SJSA1 (cell line): ENCODE results near the gene XKR7. TPM values are rescaled to one million over a fixed set of nuclear protein-coding genes. Genes with fewer than 3 reads are reported as not detected.
"Not testable (repeated sequence)": the region's sequence is repeated elsewhere in the genome, so short reads cannot be mapped to it uniquely, and the experiment has no call there.

Source experiments
- DNase-seq, 2 experiments: peaks; one replicate each; pipeline ENCODE4 v3.0.0-alpha.2; 2015 to 2020; ENCODE audit warnings: low spot score in 2 of 2, low read depth in 1 of 2
- H3K27ac ChIP-seq: fragments of 250-450 bp; sonication (Bioruptor Pico); 2 replicates; pipeline ENCODE4 v1.5.1; 2020; ENCODE audit warnings: mild to moderate bottlenecking, moderate library complexity
- H3K27me3 ChIP-seq: fragments of 250-450 bp; sonication (Bioruptor Pico); replicated peaks from 2 replicates; pipeline ENCODE4 v1.5.1; 2020; ENCODE audit warnings: mild to moderate bottlenecking, moderate library complexity
- H3K36me3 ChIP-seq: fragments of 250-450 bp; sonication (Bioruptor Pico); 2 replicates; pipeline ENCODE4 v1.5.1; 2020; ENCODE audit warnings: mild to moderate bottlenecking
- H3K4me1 ChIP-seq: fragments of 250-450 bp; sonication (Bioruptor Pico); replicated peaks from 2 replicates; pipeline ENCODE4 v1.6.1; 2021; ENCODE audit warnings: mild to moderate bottlenecking
- H3K4me3 ChIP-seq: fragments of 250-450 bp; sonication (Bioruptor Pico); 2 replicates; pipeline ENCODE4 v1.5.1; 2020; ENCODE audit warnings: mild to moderate bottlenecking
- H3K9me3 ChIP-seq: fragments of 250-450 bp; sonication (Bioruptor Pico); replicated peaks from 2 replicates; pipeline ENCODE4 v1.5.1; 2020; ENCODE audit warnings: mild to moderate bottlenecking
- total RNA-seq: library from RNA; depleted of rRNA; stranded (reverse); fragments of >200 nt; shearing (Covaris generic); gene quantifications from 2 replicates; pipeline ENCODE4 v1.2.3, GENCODE V29; 2014

XKR7 gene
- total RNA-seq, 1 experiment from 2014 or later, result not detected

DNA sequence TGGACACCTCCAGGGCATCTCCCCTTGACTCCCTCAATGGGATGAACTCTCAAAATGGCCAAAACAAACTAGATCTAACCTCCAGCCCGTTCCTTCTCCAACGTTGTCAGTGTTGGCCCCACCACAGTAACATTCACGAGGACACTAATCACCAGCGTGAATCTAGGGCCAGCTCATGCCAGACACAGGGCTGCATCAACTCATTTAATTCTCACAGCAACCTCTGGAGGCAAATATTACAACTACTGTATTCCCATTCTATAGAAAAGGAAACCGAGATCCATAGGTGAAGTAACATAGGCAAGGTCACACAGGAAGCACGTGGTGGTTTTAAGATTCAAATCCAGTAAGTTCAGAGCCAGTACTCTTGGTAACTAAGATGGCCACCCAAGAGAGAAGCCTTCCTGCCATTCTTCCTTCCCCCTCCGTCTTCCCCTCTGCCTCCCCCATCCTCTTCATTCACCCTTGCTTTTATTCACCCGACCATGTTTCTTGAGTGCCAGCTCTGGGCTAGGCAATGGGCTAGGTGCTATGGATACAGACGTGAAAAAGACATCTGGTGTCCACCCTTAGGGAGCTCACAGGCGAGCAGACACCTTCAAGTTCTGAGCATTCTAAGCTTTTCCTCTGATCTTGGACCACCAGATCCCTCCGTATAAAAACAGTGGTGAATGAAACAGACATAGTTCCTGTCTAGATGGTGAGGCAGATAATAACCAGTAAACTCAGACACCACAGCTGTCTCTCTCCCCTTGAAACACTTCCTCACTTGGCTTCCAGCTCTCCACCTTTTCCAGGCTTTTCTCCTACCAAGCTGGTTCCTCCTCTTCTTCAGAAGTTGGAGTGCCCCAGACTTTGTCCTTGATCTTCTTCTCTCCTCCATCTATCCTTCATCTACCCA, 51.9 kb downstream of the XKR7 start:
- H3K4me3 ChIP-seq, result no peak overlapping the region
- no peaks in the 10 kb centered on the region for H3K36me3 ChIP-seq
- H3K4me1 ChIP-seq, result peaks cover 13% of the 10 kb centered on the region
- no peaks in the 10 kb centered on the region; the same call in 1 of the 2 replicates for H3K9me3 ChIP-seq
- peaks cover 33% of the 10 kb centered on the region for H3K27me3 ChIP-seq
- H3K27ac ChIP-seq, result no peak overlapping the region
- DNase-seq, result no peak

DNA sequence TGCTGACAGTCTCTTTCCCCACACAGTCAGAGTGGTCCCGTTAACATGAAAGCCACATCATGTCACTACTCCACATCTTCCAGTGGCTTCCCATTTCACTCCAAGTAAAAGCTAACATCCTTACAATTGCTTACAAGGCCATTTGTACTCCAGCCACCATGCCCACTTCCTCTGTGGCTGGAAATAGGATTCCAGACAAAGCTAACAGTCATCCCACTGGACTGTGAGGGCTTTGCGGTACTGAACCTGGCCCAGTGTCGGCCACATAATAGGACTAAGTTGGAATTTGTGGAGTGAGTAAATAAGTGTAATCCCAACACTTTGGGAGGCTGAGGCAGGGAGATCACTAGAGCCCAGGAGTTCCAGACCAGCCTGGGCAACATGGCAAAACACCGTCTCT, 53.1 kb downstream of the XKR7 start:
- no peak for DNase-seq
- Histone ChIP-seq H3K36me3 (no peaks in the 10 kb centered on the region), H3K4me1 (peaks cover 13% of the 10 kb centered on the region), H3K27ac (no peak overlapping the region), H3K9me3 (no peaks in the 10 kb centered on the region; the same call in 1 of the 2 replicates), H3K27me3 (peaks cover 31% of the 10 kb centered on the region), H3K4me3 (no peak overlapping the region)

DNA sequence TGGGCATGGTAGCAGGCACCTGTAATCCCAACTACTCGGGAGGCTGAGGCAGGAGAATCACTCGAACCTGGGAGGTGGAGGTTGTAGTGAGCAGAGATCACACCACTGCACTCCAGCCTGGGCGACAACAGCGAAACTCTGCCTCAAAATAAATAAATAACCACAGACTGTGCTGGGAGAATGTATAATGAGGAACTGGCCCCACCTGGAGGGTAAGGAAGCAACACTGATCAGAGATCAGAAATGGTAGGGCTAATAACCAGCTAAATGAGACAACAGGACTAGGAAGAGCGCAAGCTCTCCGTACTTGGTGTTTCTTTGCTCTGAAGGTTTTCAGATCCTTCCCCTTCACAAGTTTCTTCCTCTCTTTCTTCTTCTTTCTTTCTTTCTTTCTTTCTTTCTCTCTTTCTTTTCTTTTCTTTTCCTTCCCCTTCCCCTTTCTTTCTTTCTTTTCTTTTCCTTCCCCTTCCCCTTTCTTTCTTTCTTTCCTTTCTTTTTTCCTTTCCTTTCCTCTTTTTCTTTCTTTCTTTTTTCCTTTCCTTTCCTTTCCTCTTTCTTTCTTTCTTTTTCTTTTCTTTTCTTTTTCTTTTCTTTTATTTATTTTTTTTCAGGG, 56.8 kb downstream of the XKR7 start:
- no peak for DNase-seq

DNA sequence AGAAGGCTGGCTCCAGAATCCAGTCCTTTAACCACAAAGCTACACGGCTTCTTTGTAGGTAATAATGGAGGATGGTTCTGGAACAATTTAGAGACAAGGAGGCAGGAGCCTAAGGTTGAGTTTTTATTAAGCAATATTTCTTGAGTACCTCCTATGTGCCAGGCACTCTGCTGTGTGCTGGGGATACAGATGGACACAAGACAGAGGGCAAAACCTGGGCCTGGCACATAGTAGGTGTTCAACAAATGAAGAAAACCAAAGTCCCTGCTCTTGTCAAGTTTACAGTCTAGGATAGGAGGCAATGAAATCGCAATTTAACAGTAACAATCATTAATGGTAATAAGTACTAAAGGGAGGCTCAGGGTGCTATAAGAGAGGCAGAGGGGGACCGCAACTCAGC, 59.7 kb downstream of the XKR7 start:
- no peaks in the 10 kb centered on the region; the same call in 1 of the 2 replicates for H3K27me3 ChIP-seq
- no peak for DNase-seq

More for the DNA sequence above, 56.8 kb downstream of the XKR7 start:
- H3K4me3 ChIP-seq, result no peak overlapping the region
- no peaks in the 10 kb centered on the region for H3K4me1 ChIP-seq
- H3K9me3 ChIP-seq, result no peaks in the 10 kb centered on the region
- H3K36me3 ChIP-seq, result no peaks in the 10 kb centered on the region
- H3K27me3 ChIP-seq, result peaks cover 15% of the 10 kb centered on the region
- H3K27ac ChIP-seq, result no peak overlapping the region

DNA sequence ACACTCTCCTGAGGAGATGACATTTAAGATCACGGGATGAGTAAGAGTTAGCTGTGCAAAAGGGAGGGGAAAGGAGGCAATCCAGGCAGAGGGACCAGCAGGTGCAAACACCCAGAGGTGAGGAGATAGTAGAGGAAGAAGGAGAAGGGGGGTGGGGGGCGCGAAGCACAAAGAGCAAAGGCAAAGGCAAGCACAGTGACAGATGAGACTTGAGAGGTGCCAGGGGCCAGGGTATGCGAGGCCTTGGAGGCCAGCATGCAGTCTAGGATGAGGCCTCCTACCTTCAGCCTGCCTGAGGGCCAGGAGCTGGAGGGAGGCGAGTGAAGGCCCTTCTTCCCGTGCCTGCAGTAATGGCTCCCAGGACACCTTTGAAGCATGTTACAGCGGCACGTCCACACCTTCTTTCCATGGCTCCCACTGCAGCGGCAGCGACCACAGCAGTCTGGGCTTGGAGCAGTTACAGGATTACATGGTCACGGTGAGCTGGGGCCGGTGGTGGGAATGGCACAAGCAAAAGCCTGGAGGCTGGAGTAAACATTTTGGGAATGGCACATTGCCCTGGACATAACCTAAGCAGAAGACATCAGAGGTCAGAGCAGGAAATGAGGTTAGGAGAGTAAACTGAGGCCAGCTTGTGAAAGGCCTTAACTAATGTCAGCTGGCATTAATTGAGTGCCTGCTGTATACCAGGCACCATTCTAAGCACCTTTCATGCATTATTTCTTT, 60.9 kb downstream of the XKR7 start:
- Histone ChIP-seq H3K36me3 (no peaks in the 10 kb centered on the region), H3K27me3 (peaks cover 7% of the 10 kb centered on the region), H3K4me3 (no peak overlapping the region), H3K27ac (no peak overlapping the region), H3K9me3 (no peaks in the 10 kb centered on the region), H3K4me1 (peaks cover 5% of the 10 kb centered on the region)
- no peak for DNase-seq

More for the DNA sequence above, 59.7 kb downstream of the XKR7 start:
- Histone ChIP-seq H3K9me3 (no peaks in the 10 kb centered on the region), H3K4me1 (peaks cover 5% of the 10 kb centered on the region), H3K27ac (no peak overlapping the region), H3K36me3 (no peaks in the 10 kb centered on the region), H3K4me3 (no peak overlapping the region)

DNA sequence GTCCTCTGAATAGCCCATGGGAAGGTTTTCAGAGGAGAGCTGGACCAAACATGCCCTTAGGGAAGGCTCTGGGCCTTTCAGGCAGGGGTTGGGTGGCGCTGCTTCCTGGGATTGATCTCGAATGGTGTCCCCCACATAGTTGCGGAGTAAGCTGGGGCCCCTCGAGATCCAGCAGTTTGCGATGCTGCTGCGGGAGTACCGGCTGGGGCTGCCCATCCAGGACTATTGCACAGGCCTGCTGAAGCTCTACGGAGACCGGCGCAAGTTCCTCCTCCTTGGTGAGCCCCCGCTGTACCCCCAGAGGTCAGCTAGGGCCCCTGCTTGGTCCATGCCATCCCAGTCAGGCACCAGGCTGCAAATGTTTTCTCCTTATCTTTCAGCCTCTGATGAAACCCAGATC, 61.6 kb downstream of the XKR7 start:
- no peak overlapping the region for H3K4me3 ChIP-seq
- H3K4me1 ChIP-seq, result peaks cover 5% of the 10 kb centered on the region
- H3K36me3 ChIP-seq, result no peaks in the 10 kb centered on the region
- no peak overlapping the region for H3K27ac ChIP-seq
- peaks cover 15% of the 10 kb centered on the region for H3K27me3 ChIP-seq
- no peak for DNase-seq
- no peaks in the 10 kb centered on the region for H3K9me3 ChIP-seq

DNA sequence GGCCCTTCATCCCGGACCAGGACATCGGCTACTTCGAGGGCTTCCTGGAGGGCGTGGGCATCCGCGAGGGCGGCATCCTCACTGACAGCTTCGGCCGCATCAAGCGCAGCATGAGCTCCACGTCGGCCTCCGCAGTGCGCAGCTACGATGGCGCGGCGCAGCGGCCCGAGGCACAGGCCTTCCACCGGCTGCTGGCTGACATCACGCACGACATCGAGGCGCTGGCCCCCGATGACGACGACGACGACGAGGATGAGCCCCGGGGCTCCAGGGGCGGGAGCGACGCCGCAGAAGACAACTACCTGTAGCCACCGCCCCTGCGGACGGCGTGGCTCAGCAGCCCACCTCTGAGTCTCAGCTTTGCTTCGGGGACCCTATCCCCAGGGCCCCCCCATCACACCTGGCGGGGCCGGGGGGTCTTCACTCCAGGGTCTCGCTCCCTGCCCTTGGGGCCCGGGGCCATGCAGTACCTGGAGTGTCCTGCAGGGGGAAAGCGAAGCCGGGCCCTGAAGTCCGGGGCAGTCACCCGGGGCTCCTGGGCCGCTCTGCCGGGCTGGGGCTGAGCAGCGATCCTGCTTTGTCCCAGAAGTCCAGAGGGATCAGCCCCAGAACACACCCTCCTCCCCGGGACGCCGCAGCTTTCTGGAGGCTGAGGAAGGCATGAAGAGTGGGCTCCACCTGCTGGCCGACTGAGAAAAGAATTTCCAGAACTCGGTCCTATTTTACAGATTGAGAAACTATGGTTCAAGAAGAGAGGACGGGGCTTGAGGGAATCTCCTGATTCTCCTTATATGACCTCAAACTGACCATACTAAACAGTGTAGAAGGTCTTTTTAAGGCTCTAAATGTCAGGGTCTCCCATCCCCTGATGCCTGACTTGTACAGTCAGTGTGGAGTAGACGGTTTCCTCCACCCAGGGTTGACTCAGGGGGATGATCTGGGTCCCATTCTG, 63.3 kb downstream of the XKR7 start:
- H3K27ac ChIP-seq, result no peak overlapping the region
- no peak overlapping the region for H3K4me3 ChIP-seq
- peaks cover 5% of the 10 kb centered on the region for H3K4me1 ChIP-seq
- DNase-seq, result peak; percentile 71 to 93
- H3K27me3 ChIP-seq, result peaks cover 16% of the 10 kb centered on the region
- no peaks in the 10 kb centered on the region for H3K9me3 ChIP-seq
- H3K36me3 ChIP-seq, result no peaks in the 10 kb centered on the region

DNA sequence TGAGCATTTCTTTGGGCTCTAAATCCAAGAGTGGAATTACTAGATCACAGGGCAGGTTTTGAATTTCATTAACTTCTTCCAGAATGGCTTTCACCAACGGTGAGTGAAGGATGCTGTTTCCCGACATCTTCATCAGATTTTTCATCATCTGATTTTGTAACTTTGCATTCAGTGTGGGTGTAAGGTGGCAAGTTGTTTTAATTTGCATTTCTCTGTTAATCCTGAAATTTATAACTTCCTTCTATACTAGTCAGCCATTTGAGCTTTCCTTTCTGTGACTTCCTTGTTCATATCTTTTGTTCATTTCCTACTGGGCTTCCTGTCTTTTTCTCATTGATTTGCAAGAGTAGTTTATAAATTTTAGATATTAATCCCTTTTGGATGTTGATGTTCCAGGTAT, 65.4 kb downstream of the XKR7 start:
- Histone ChIP-seq H3K4me1 (peaks cover 5% of the 10 kb centered on the region), H3K4me3 (no peak overlapping the region), H3K27me3 (peaks cover 16% of the 10 kb centered on the region), H3K27ac (no peak overlapping the region), H3K36me3 (no peaks in the 10 kb centered on the region), H3K9me3 (no peaks in the 10 kb centered on the region)
- DNase-seq, result no peak

DNA sequence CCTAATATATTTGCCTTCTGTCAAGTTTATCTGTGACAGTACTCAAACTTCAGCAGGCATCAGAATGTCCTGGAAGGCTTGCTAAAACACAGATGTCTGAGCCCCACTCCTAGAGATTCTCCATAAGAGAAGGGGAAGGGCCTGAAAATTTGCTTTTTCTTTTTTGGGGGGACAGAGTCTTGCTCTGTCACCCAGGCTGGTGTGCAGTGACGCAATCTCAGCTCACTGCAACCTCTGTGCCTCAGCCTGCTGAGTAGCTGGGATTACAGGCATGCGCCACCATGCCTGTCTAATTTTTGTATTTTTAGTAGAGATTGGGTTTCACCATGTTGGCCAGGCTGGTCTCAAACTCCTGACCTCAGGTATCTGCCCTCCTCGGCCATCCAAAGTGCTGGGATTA, 65.8 kb downstream of the XKR7 start:
- H3K4me1 ChIP-seq, DNase-seq, H3K27ac ChIP-seq, H3K4me3 ChIP-seq, H3K36me3 ChIP-seq, H3K9me3 ChIP-seq: not testable (repeated sequence)
- peaks cover 16% of the 10 kb centered on the region for H3K27me3 ChIP-seq

DNA sequence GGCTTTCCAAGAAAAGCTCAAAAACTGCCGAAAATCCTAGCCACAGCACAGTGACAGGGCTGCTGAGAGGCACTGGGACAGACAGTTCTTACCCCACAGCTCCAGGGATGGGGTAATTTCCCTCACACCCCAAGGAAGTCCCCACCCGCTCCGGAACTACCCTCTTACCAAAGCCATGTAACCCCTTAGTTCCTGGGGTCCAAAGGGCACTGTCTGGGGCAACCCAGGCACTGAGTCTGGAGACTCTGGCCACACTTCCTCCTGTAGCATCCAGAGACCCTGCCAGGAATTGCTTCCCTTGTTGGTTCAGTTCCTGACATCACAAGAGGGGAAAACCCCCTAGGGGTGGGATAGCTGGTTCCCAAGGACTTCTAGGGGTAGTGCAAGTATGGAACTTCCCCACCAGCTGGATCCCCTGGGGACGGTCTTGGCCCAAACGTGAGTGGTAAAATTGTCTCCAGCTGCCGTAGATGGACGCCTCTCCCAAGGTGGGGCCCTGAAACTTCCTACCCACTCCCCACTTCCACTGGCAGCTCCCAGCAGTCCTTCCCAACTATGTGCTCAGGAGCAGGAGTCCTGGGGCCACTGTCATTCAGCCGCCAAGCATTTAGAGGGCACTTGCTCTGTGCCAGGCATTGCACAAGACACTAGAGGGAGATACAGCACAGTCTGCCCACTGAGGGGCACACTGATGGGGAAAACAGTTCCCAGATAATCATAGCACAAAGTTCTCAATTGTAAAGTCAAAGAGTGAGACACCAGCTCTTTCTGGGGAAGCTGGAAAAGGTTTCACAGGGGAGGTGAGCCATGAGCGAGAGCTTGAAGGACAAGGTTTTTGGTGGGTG, 66.9 kb downstream of the XKR7 start:
- Histone ChIP-seq H3K27ac (no peak overlapping the region), H3K36me3 (no peaks in the 10 kb centered on the region), H3K4me3 (no peak overlapping the region), H3K9me3 (no peaks in the 10 kb centered on the region), H3K27me3 (peaks cover 16% of the 10 kb centered on the region), H3K4me1 (peaks cover 5% of the 10 kb centered on the region)
- no peak for DNase-seq

DNA sequence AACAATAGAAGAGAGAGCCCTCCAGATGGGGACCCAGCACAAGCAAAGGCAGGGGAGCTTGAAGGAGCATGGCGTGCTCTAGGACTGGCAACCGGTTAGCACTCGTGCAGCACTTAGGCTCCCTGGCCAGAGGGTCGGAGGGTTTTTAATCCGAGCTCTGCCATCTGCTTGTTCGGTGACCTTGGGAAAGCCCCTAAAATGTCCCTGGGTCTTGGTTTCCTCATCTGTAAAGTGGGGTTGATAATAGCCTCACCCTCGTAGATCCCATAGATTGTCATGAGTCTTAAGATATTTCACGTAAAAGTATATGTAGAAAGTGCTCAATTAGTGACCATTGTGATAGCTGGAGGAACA, 67.5 kb downstream of the XKR7 start:
- Histone ChIP-seq H3K9me3 (no peaks in the 10 kb centered on the region), H3K4me1 (peaks cover 5% of the 10 kb centered on the region), H3K27ac (no peak overlapping the region), H3K4me3 (no peak overlapping the region), H3K27me3 (peaks cover 16% of the 10 kb centered on the region), H3K36me3 (no peaks in the 10 kb centered on the region)
- no peak for DNase-seq

DNA sequence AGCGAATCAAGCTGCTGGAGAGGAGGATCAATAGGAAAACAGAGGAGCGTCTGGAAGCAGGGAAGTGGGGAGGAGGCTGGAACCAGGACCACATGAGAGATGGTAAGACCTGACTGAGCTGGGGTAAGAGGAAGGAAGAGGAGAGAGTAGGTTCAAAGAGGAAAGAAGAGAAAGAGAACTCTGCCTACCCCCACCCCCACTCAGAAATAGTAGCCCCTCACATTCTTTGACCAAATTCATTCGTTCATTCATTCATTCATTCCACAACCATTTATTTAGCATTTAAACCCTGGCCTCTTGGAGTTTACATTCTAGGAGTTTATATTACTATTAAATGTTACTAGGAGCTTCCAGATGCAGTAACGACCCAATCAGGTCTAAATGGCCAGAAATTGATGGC, 68.3 kb downstream of the XKR7 start:
- Histone ChIP-seq H3K9me3 (no peaks in the 10 kb centered on the region), H3K36me3 (no peaks in the 10 kb centered on the region), H3K27me3 (peaks cover 16% of the 10 kb centered on the region), H3K4me1 (peaks cover 2% of the 10 kb centered on the region), H3K27ac (no peak overlapping the region), H3K4me3 (no peak overlapping the region)
- no peak for DNase-seq
